ENCODE measurements around the gene KNDC1.

Gene KNDC1

GRCh38 chr10:133187906-133188681 is 28.1 kb downstream of the KNDC1 start:
- H3K9me3 ChIP-seq (replicated peaks; ENCODE audit: insufficient read depth, low read length), result no peaks in the 10 kb centered on the region
- H3K4me2 ChIP-seq (ENCODE audit: low read depth, low read length), result no peak overlapping the region
- no peaks in the 10 kb centered on the region for H4K20me1 ChIP-seq (ENCODE audit: insufficient read depth, low read length)
- H3K4me3 ChIP-seq (ENCODE audit: low read length), result no peak overlapping the region
- TF ChIP-seq, protein P1, sequence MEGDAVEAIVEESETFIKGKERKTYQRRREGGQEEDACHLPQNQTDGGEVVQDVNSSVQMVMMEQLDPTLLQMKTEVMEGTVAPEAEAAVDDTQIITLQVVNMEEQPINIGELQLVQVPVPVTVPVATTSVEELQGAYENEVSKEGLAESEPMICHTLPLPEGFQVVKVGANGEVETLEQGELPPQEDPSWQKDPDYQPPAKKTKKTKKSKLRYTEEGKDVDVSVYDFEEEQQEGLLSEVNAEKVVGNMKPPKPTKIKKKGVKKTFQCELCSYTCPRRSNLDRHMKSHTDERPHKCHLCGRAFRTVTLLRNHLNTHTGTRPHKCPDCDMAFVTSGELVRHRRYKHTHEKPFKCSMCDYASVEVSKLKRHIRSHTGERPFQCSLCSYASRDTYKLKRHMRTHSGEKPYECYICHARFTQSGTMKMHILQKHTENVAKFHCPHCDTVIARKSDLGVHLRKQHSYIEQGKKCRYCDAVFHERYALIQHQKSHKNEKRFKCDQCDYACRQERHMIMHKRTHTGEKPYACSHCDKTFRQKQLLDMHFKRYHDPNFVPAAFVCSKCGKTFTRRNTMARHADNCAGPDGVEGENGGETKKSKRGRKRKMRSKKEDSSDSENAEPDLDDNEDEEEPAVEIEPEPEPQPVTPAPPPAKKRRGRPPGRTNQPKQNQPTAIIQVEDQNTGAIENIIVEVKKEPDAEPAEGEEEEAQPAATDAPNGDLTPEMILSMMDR (IDR thresholded peaks at IDR 0.05; ENCODE audit: low read length), result no peak
- TF ChIP-seq EZH2 (optimal IDR thresholded peaks at IDR 0.05; ENCODE audit: low read depth, low read length), result no peak
- no peak for TF ChIP-seq EZH2phosphoT487 (IDR thresholded peaks at IDR 0.05; ENCODE audit: low read length)
- no peaks in the 10 kb centered on the region for H3K9me2 ChIP-seq (replicated peaks; ENCODE audit: insufficient read depth, low read length)
- H3K79me2 ChIP-seq (ENCODE audit: low read length), result no peaks in the 10 kb centered on the region
- no peak for DNase-seq
- no peaks in the 10 kb centered on the region for H3K4me1 ChIP-seq (ENCODE audit: low read length)
- H3K36me3 ChIP-seq (replicated peaks; ENCODE audit: insufficient read depth, low read length), result no peaks in the 10 kb centered on the region
- no peaks in the 10 kb centered on the region for H3F3A ChIP-seq (ENCODE audit: insufficient read depth, low read length)
- no peak overlapping the region for H3K27ac ChIP-seq (ENCODE audit: low read length)
- H3K27me3 ChIP-seq (replicated peaks; ENCODE audit: insufficient read depth, low read length), result peaks cover 46% of the 10 kb centered on the region
- H2AFZ ChIP-seq (ENCODE audit: low read length), result no peak overlapping the region
- H3K9ac ChIP-seq (ENCODE audit: low read length), result no peak overlapping the region

DNA sequence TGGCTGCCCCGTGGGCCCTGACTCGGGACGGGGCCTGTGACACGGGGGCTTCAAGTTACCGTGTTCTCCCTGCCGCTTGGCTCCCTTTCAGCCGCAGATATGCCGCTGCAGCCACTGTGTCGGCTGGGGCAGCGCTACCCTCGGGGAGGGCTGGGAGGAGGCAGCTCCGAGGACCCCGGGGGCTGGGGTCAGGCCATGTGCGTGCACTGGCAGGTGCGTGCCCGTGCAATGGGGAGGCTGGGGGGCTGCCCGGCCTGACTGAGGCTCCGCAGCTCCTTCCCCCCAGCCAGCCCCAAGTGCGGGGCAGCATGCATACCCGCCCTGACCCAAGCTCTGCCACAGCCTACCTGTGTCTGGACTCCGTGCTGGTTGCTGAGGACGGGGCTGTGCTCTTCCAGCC is 29.2 kb downstream of the KNDC1 start:
- Histone ChIP-seq H3K36me3 (replicated peaks; ENCODE audit: insufficient read depth, low read length) (no peaks in the 10 kb centered on the region), H3K4me1 (ENCODE audit: low read length) (no peaks in the 10 kb centered on the region), H3K27me3 (replicated peaks; ENCODE audit: insufficient read depth, low read length) (peaks cover 58% of the 10 kb centered on the region), H3K9me2 (replicated peaks; ENCODE audit: insufficient read depth, low read length) (no peaks in the 10 kb centered on the region), H3K27ac (ENCODE audit: low read length) (no peak overlapping the region), H3K4me2 (ENCODE audit: low read depth, low read length) (no peak overlapping the region), H4K20me1 (ENCODE audit: insufficient read depth, low read length) (no peaks in the 10 kb centered on the region), H3K4me3 (ENCODE audit: low read length) (no peak overlapping the region), H3K9me3 (replicated peaks; ENCODE audit: insufficient read depth, low read length) (no peaks in the 10 kb centered on the region), H2AFZ (ENCODE audit: low read length) (no peak overlapping the region), H3F3A (ENCODE audit: insufficient read depth, low read length) (no peaks in the 10 kb centered on the region), H3K79me2 (ENCODE audit: low read length) (no peaks in the 10 kb centered on the region), H3K9ac (ENCODE audit: low read length) (no peak overlapping the region)
- no peak for TF ChIP-seq EZH2phosphoT487 (IDR thresholded peaks at IDR 0.05; ENCODE audit: low read length)
- no peak for TF ChIP-seq EZH2 (optimal IDR thresholded peaks at IDR 0.05; ENCODE audit: low read depth, low read length)
- TF ChIP-seq, protein P1 (IDR thresholded peaks at IDR 0.05; ENCODE audit: low read length), result no peak
- DNase-seq, result no peak

DNA sequence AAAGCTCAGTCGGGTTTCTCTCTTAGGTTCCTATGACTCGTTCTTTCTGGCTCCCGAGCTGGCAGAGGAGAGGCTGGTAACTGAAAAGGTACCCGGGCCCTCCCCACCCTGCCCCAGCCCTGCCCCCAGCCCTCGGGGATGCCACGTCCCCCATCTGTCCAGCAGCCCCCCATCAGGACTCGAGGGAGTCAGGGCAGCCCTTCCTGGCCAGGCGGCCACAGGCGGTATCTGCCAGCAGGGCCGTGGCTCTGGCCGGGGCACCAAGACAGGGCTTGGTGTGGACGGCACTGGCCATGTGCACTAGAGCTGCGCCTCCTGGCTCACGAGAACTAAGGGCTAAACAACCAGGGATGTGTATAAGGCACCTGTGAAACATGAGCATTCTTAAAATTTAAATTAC is 29.7 kb downstream of the KNDC1 start:
- Histone ChIP-seq H3K9me2 (replicated peaks; ENCODE audit: insufficient read depth, low read length) (no peaks in the 10 kb centered on the region), H3F3A (ENCODE audit: insufficient read depth, low read length) (no peaks in the 10 kb centered on the region)

More for the DNA sequence above, 29.7 kb downstream of the KNDC1 start:
- no peak overlapping the region for H3K4me3 ChIP-seq (ENCODE audit: low read length)
- no peaks in the 10 kb centered on the region for H3K79me2 ChIP-seq (ENCODE audit: low read length)
- H3K27ac ChIP-seq (ENCODE audit: low read length), result no peak overlapping the region
- H3K9ac ChIP-seq (ENCODE audit: low read length), result no peak overlapping the region
- no peak for DNase-seq
- H3K36me3 ChIP-seq (replicated peaks; ENCODE audit: insufficient read depth, low read length), result no peaks in the 10 kb centered on the region
- no peak overlapping the region for H3K4me2 ChIP-seq (ENCODE audit: low read depth, low read length)
- no peak for TF ChIP-seq EZH2 (optimal IDR thresholded peaks at IDR 0.05; ENCODE audit: low read depth, low read length)
- TF ChIP-seq, protein P1 (IDR thresholded peaks at IDR 0.05; ENCODE audit: low read length), result no peak
- TF ChIP-seq EZH2phosphoT487 (IDR thresholded peaks at IDR 0.05; ENCODE audit: low read length), result no peak
- no peak overlapping the region for H2AFZ ChIP-seq (ENCODE audit: low read length)
- H3K27me3 ChIP-seq (replicated peaks; ENCODE audit: insufficient read depth, low read length), result peaks cover 62% of the 10 kb centered on the region
- H3K9me3 ChIP-seq (replicated peaks; ENCODE audit: insufficient read depth, low read length), result no peaks in the 10 kb centered on the region
- no peaks in the 10 kb centered on the region for H3K4me1 ChIP-seq (ENCODE audit: low read length)
- H4K20me1 ChIP-seq (ENCODE audit: insufficient read depth, low read length), result no peaks in the 10 kb centered on the region

Data from MM.1S (cell line).